Putamen (tissue), 1 donor: ENCODE data around the gene GABRD.

Experiments
- DNase-seq: peaks from one replicate; pipeline ENCODE4 v3.0.0-alpha.2; 2016; ENCODE audit warnings: low spot score

GABRD gene

GRCh38 chr1:2076826-2077225 lies 57.7 kb downstream of the GABRD start:
- DNase-seq, result no peak

GRCh38 chr1:2078170-2078569 lies 59.0 kb downstream of the GABRD start:
- DNase-seq, result no peak

- no peak for DNase-seq
Observed at GRCh38 chr1:2079396-2080085, 60.4 kb downstream of the GABRD start.

- DNase-seq, result no peak
Observed at GRCh38 chr1:2080140-2080539, 61.0 kb downstream of the GABRD start.
